Measurements from ENCODE around the gene DKK3.

GRCh38 chr11:12017243-12017678, 8.8 kb upstream of the DKK3 start:
- no peak for TF ChIP-seq EZH2phosphoT487 (IDR thresholded peaks at IDR 0.05)
- TF ChIP-seq, protein P1, sequence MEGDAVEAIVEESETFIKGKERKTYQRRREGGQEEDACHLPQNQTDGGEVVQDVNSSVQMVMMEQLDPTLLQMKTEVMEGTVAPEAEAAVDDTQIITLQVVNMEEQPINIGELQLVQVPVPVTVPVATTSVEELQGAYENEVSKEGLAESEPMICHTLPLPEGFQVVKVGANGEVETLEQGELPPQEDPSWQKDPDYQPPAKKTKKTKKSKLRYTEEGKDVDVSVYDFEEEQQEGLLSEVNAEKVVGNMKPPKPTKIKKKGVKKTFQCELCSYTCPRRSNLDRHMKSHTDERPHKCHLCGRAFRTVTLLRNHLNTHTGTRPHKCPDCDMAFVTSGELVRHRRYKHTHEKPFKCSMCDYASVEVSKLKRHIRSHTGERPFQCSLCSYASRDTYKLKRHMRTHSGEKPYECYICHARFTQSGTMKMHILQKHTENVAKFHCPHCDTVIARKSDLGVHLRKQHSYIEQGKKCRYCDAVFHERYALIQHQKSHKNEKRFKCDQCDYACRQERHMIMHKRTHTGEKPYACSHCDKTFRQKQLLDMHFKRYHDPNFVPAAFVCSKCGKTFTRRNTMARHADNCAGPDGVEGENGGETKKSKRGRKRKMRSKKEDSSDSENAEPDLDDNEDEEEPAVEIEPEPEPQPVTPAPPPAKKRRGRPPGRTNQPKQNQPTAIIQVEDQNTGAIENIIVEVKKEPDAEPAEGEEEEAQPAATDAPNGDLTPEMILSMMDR (IDR thresholded peaks at IDR 0.05), result no peak

Data from neural progenitor cell (in vitro differentiated cells).